ENCODE measurements around the gene ERC2.

Gene ERC2

DNA sequence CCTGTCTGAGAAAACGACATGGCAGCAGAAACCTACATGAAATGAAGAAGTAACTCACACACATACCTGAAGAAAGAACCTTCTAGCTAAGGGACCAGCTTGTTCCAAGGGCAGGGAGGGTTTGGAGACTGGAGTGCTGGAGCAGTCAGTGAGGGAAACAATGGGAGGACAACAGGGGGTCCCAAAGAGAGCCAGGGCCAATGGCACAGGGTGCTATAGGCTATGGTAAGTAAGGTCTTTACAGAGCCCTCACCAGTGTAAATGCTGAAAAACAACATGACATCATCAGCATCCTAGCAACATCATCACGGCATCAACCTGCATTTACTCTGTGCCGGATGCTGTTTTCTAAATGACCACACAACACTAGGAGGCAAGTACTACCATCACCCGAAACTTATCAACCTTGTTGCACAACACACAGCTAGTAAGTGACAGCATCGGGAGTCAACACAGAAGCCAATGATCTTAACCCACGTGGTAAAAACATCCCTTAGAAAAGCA is 531.7 kb downstream of the ERC2 start:
- TF ChIP-seq, protein P1, sequence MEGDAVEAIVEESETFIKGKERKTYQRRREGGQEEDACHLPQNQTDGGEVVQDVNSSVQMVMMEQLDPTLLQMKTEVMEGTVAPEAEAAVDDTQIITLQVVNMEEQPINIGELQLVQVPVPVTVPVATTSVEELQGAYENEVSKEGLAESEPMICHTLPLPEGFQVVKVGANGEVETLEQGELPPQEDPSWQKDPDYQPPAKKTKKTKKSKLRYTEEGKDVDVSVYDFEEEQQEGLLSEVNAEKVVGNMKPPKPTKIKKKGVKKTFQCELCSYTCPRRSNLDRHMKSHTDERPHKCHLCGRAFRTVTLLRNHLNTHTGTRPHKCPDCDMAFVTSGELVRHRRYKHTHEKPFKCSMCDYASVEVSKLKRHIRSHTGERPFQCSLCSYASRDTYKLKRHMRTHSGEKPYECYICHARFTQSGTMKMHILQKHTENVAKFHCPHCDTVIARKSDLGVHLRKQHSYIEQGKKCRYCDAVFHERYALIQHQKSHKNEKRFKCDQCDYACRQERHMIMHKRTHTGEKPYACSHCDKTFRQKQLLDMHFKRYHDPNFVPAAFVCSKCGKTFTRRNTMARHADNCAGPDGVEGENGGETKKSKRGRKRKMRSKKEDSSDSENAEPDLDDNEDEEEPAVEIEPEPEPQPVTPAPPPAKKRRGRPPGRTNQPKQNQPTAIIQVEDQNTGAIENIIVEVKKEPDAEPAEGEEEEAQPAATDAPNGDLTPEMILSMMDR (IDR thresholded peaks at IDR 0.05) = no peak

DNA sequence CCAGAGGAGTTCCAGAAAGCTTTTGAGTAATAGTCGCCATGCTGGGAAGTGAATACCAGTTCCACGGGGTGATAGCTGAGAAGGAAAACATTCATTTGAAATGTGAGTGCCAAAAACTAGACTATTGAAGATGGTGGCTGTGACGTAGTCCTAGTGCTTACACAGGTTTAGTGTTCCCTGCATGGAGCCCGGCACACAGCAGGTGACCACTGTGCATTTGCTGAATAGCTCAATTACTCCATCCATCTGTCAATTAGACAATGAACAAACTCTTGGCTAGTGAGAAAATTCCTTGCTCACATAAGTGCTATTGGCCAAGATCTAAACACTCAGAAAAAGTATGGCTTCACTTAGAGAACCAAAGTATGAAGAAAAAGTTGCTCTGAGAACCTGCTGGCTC is 533.0 kb downstream of the ERC2 start:
- TF ChIP-seq, protein P1 (IDR thresholded peaks at IDR 0.05) = no peak

DNA sequence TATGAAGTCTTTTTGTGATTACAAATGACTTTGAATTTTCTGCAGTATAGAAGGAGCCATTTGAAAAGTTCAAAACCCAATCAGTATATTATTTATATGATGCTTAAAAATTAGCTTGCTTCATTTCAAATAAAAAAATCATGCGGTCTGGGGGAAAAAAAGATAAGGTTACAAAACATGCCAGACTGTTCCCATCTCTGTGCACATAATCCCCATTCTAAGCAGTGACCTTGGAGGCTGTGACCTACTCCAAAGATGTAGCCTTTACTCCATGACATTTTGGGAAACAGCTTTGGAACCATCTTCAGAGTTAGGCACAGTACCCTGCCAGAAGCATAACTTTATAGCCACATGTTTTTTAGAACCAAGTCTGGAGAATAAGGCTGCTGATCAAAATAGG is 533.5 kb downstream of the ERC2 start:
- TF ChIP-seq, protein P1 (IDR thresholded peaks at IDR 0.05) = no peak

DNA sequence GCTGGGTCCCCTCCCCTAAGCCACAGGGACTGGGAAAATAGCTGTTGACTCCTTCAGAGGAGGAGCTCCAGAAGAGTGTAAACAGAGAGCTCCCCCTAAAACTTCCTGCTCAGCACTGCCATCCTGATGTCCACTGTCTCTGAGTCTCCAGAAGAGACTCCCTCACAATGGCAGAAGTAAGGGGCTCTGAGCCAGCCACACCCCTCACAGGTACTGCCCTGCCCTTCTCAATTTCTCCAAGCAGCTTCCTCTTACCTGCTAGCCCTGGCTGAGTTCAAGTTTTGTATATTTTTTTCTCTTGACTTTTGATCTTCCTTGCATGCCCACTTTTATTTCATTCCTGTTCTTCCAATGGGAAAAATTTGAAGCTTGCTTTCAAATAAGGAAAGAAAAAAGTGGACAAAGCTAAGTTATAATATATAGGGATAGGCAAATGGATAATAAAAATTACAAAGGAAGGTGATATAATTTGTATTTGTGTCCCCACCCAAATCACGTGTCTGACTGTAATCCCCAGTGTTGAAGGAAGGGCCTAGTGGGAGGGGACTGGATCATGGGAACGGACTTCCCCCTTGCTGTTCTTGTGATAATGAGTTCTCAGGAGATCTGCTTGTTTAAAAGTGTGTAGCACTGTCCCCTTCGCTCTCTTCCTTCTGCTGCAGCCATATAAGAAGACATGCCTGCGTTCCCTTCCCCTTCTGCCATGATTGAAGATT is 539.0 kb downstream of the ERC2 start:
- TF ChIP-seq, protein P1 (IDR thresholded peaks at IDR 0.05) = no peak

DNA sequence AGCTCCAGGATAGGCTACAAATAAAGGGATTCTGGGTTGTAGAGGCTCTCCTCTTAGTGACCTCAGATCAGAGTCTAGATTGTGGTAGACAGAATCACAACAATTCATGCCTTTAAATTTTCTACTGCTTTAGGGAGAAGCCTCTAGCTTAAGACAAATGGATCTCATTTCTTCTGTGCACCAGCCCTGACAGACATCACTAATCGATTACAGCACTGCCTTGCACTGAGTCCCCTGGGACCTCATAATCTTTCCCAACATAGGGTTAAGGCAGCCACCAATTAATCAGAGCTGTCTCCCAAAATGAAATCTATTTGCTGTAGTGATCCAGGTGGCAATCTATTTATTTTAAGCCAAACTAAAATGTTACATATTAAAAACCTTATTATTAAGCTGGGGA is 544.6 kb downstream of the ERC2 start:
- TF ChIP-seq, protein P1 (IDR thresholded peaks at IDR 0.05) = no peak

DNA sequence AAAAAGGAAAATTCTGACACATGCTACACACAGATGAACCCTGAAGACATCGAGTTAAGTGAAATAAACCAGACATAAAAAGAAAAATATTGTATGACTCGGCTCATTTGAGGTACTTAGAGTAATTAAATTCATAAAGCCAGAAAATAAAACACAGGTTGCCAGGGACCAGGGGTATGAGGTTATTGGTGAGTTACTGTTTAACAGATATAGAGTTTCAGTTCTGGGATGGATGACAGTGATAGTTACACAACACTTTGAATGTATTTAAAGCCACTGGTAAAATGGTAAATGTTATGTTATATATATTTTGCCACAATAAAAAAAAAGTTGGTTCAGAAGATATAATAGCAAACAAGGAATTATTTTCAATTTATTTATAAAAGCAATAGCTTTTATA is 545.1 kb downstream of the ERC2 start:
- TF ChIP-seq, protein P1 (IDR thresholded peaks at IDR 0.05) = no peak

DNA sequence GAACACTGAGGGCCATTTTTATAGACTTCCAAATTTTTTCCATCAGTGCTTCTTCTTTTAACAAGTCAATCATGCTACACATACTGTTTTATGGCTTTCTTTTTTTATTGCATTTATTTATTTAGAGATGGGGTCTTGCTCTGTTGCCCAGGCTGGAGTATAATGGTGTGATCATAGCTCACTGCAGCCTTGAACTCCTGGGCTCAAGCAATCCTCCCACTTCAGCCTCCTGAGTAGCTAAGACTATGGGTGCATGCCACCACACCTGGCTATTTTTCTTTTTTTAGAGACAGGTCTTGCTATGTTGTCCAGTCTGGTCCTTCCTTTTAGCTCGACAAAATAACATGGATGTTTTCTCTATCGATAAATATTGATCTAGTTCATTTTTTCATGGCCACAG is 555.4 kb downstream of the ERC2 start:
- TF ChIP-seq, protein P1 (IDR thresholded peaks at IDR 0.05) = no peak
